ENCODE data around the gene SMIM35. TPM values are rescaled to one million over a fixed set of nuclear protein-coding genes. Genes with fewer than 3 reads are reported as not detected.
A peak's percentile ranks its signal among the peaks of the same experiment; 100 is the strongest.

Gene SMIM35
- total RNA-seq, 2 experiments from 2014 or later = not detected

DNA sequence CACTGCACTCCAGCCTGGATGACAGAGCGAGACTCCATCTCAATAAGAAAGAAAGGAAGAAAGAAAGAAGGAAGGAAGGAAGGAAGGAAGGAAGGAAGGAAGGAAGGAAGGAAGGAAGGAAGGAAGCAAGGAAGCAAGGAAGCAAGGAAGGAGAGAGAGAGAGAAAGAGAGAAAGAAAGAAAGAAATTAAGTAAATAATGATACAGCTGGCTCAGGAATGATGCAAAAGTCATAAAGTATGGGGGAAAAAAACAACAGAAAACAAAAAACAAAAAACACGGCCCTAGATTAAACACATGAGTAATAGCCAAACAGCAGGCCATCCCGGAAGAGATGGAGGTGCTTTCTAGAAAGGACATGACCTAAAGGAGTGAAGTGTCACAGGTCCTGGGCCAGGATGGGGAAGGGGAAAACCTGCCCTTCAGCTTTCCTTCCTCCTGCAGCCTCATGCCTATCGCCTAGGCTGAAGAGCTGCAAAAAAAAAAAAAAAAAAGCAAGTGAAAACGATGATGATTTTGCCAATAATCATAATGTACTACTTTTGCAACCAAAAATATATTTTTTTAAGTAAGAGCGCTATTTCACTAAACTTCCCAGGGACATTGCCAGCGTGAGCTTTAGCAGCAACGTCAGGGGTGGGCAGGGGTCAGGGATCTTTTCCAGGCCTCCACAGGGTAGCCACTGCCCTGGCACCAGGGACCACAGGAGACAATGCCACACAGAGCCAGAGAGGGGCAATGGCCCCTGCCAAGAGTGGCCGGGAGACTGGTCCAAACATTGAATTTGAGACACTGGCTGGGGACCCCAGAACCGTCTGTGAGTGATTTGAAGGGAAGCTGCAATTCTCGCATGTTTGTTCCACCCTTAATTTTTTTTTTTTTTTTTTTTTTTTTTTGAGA is 38.0 kb downstream of the SMIM35 start:
- Mint-ChIP-seq H3K27me3 (no peaks in the 10 kb centered on the region), H3K9me3 (no peaks in the 10 kb centered on the region), H3K36me3 (no peaks in the 10 kb centered on the region), H3K27ac (peak overlapping the region; percentile 26), H3K4me1 (peaks cover 77% of the 10 kb centered on the region), H3K4me3 (no peak overlapping the region)
- DNase-seq = no peak

DNA sequence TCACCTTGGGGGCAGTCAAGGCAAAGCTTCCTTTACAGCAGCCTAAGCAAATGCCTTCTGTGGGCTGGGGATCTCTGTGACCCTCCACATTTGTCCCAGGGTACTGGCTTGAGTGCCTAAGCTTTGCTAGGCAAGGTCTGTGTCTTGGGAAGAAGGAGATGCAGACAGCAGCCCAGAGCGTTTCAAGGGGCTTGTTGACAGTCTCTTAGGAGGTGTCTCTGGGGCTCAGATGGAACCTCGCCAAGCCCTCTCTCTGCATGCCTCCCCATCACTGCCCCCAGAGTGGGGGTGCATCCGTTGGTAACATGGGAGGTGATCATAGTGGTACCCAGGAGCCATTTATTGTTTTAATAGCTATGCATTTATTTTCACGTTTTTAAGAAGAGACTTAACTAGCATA is 39.0 kb downstream of the SMIM35 start:
- peaks cover 76% of the 10 kb centered on the region for H3K4me1 Mint-ChIP-seq
- H3K27me3 Mint-ChIP-seq = no peaks in the 10 kb centered on the region
- H3K4me3 Mint-ChIP-seq = no peak overlapping the region
- no peak for DNase-seq
- H3K9me3 Mint-ChIP-seq = no peaks in the 10 kb centered on the region
- no peak overlapping the region for H3K27ac Mint-ChIP-seq
- no peaks in the 10 kb centered on the region for H3K36me3 Mint-ChIP-seq

DNA sequence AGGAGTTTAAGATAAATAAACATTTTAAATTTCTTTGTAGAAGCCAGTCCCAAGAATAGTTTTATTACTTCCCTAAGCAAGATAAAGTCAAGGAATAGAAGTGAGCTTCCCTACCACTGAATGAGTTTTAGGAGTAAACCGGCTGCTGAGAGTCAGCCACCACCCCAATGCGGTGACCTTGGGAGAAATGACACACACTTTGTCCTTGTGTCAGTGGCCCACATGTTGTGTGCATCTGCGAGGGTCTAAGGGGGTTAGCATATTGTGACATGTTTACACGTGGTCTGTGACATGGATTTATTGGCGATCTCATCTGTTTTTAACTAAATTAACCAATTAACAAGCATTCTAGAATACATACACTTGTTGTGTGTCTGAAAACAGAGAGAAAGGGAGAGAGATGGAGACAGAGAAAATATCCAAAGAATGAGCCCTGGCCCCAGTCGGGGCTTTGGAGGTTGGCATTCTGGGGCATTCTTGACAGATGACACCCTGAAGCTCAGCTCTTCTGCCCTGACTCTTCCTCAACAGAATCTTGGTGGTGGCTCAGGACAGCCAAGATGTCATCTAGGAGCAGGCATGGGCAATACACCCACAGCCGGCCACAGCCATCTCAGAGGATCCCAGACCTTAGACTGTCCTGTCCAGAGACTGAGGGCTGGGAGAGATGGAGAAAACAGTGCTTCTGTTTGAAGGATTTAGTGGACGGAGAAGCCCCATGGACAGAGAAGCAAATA is 39.6 kb downstream of the SMIM35 start:
- no peaks in the 10 kb centered on the region for H3K9me3 Mint-ChIP-seq

DNA sequence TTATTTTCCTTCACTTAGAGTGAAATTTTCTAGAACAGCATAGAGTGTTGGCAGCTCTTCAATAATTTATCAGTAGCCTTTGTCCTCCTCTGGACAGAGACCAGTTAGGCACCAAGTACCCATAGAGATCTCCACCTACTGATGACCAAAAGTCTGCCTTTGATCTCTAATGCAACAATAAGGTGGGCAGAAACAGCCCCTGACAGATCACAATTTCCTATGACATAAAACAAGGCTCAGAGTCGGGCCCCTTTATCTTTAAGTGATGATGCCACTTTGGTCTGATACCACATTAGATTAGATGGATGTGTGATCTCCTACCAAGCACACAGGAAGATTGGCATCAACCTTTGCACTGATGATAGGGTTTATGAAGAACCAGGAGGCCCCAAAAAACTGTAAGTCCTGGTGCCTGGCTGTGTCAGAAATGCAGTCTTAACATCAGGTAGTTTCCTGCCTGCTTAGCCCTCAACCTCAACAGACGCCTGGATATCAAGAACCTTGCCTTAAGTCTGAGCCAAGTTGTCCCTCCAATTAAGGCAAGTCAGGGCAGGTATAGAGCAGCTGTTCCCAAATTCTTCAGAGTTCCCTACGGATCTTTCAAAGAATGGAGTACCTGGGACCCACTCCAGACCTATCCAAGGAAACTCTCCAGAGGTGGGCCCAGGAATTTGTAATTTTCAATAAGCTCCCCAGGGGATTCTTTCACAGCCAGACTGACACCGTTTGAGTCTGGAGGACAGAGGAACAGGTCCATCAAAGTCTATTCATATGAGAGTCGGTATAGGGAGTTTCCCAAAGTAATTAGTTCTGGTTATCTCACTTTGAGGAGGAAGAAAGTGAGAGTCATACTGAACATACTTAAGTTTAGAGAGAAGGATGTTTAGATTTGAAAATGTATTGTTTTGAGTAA is 40.5 kb downstream of the SMIM35 start:
- Mint-ChIP-seq H3K4me3 (peak overlapping the region; percentile 23), H3K27me3 (no peaks in the 10 kb centered on the region)
- peak; percentile 25 for DNase-seq

More for the DNA sequence above, 39.6 kb downstream of the SMIM35 start:
- no peaks in the 10 kb centered on the region for H3K27me3 Mint-ChIP-seq
- no peak for DNase-seq
- H3K36me3 Mint-ChIP-seq = no peaks in the 10 kb centered on the region
- H3K4me3 Mint-ChIP-seq = peak overlapping the region; percentile 33
- H3K27ac Mint-ChIP-seq = peak overlapping the region; percentile 92
- peaks cover 76% of the 10 kb centered on the region for H3K4me1 Mint-ChIP-seq

DNA sequence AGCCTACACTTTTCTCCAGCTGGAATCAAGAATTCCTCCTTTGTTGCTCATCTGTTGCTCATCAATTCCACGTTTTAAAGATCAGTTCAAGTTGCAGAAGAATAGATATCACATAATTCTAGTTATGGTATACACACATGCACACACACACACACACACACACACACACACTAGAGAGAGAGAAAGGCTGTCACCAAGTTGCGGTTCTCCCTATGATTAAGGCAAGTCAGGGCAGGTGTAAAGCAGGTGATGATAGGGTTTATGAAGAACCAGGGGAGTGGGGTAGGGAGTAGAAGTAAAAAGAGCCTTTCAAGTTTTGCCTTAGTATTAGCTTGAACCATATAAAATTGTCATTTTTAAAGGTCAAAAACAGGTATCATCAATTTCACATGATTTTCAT is 41.6 kb downstream of the SMIM35 start:
- Mint-ChIP-seq H3K9me3 (no peaks in the 10 kb centered on the region), H3K36me3 (no peaks in the 10 kb centered on the region), H3K27me3 (no peaks in the 10 kb centered on the region), H3K4me1 (peaks cover 62% of the 10 kb centered on the region), H3K27ac (peak overlapping the region; percentile 92), H3K4me3 (no peak overlapping the region)
- no peak for DNase-seq

More for the DNA sequence above, 40.5 kb downstream of the SMIM35 start:
- Mint-ChIP-seq H3K4me1 (peaks cover 72% of the 10 kb centered on the region), H3K36me3 (no peaks in the 10 kb centered on the region), H3K27ac (peak overlapping the region; percentile 92), H3K9me3 (no peaks in the 10 kb centered on the region)

DNA sequence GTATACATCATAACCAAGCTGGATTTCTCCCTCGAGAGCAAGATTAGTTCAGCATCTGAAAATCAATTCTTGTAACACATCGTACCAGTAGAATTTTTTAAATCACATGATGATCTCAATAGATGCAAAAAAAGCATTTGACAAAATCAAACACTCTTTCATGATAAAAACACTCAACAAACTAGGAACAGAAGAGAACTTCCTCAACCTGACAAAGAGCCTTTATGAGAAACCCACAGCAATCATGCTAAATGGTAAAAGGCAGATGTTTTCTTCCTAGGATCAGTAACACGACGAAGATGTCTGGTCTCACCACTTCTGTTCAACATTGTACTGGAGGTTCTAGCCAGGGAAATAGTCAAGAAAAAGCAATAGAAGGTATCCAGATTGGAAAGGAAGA is 44.0 kb downstream of the SMIM35 start:
- H3K27me3 Mint-ChIP-seq = no peaks in the 10 kb centered on the region
- no peaks in the 10 kb centered on the region for H3K36me3 Mint-ChIP-seq
- DNase-seq = no peak
- peak overlapping the region; percentile 65 for H3K27ac Mint-ChIP-seq
- H3K4me1 Mint-ChIP-seq = peaks cover 56% of the 10 kb centered on the region
- peaks cover 2% of the 10 kb centered on the region for H3K9me3 Mint-ChIP-seq
- no peak overlapping the region for H3K4me3 Mint-ChIP-seq

DNA sequence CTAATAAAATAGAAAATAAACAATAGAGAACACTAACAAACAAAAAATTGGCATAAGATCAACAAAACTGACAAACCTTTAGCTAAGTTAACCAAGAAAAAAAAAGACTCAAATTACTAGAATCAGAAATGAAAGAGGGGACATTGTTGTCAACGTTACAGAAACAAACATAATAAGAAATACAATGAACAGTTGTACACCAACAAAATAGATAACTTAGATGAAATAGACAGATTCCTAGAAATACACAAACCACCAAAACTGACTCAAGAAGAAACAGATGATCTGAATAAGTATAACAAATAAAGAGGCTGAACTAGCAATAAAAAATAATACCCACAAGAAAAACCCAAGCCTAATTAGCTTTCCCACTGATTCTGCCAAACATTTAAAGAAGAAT is 44.6 kb downstream of the SMIM35 start:
- Mint-ChIP-seq H3K27ac (peak overlapping the region; percentile 54), H3K4me1 (peaks cover 51% of the 10 kb centered on the region), H3K4me3 (no peak overlapping the region), H3K27me3 (no peaks in the 10 kb centered on the region), H3K36me3 (no peaks in the 10 kb centered on the region), H3K9me3 (peaks cover 2% of the 10 kb centered on the region)
- no peak for DNase-seq

DNA sequence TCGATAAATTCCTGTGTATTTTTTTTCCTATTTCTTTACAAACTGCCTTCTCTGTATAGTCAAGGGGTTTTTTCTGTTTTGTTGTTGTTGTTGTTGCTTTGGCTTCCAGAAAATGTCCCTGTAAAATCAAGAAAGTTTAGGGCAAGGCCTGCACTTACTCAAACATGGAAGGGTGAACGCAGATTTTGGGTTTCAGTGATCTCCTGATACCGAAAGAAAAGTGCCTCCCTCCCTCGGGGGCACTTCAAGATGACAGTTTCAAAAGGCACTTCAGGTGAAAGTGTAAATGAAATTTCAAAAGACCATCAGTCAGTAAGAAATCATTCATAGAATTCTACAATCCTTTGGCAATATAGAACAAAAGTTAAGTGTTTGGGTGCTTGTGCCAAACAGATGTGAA is 53.3 kb downstream of the SMIM35 start:
- no peaks in the 10 kb centered on the region for H3K36me3 Mint-ChIP-seq
- no peak for DNase-seq
- H3K4me3 Mint-ChIP-seq = no peak overlapping the region

DNA sequence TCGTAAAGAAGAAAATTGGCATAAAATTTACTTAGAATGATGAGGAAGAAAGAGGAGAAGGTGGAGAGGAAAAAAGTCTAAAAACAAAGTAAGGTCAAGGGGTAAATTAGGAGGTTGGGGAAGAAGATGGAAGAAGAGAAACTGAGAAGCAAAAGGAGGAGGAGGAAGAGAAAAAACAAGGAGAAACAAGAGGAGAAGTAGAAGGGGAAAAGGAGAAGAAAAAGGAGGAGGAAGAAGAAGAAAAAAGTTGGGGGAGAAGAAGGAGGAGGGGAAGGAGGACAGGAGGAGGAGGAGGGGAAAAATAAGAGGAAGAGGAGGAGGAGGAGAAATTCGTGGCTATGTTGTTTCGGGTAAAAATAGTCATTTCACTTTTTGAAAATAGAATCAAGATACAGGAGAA is 58.1 kb downstream of the SMIM35 start:
- DNase-seq = no peak
- H3K4me1 Mint-ChIP-seq = peaks cover 30% of the 10 kb centered on the region
- peaks cover 1% of the 10 kb centered on the region for H3K36me3 Mint-ChIP-seq
- no peaks in the 10 kb centered on the region for H3K27me3 Mint-ChIP-seq
- H3K9me3 Mint-ChIP-seq = no peaks in the 10 kb centered on the region
- no peak overlapping the region for H3K27ac Mint-ChIP-seq
- H3K4me3 Mint-ChIP-seq = no peak overlapping the region

More for the DNA sequence above, 53.3 kb downstream of the SMIM35 start:
- Mint-ChIP-seq H3K27ac (no peak overlapping the region), H3K27me3 (no peaks in the 10 kb centered on the region), H3K4me1 (peaks cover 24% of the 10 kb centered on the region), H3K9me3 (no peaks in the 10 kb centered on the region)

DNA sequence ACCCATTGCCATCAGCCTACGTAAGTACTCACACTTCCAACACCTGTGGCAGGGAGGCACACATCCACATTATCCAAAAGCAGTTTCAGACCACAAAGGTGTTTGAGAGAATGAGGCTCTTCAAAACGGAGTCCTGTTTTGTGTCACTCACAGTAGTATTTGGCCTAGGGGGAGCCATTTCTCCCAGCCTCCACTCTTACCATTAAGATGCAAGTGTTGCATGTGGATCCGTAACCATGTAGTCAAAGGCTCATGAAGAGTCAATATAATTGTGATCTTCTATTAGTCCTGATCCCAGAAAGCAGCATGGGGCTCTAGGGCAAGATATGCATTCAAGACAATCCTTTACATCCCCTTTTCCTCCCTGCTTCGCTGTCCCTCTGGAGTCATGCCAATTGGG is 59.1 kb downstream of the SMIM35 start:
- peaks cover 25% of the 10 kb centered on the region for H3K4me1 Mint-ChIP-seq
- no peaks in the 10 kb centered on the region for H3K27me3 Mint-ChIP-seq
- H3K27ac Mint-ChIP-seq = no peak overlapping the region
- H3K36me3 Mint-ChIP-seq = peaks cover 1% of the 10 kb centered on the region
- no peak overlapping the region for H3K4me3 Mint-ChIP-seq
- H3K9me3 Mint-ChIP-seq = no peaks in the 10 kb centered on the region
- DNase-seq = no peak

DNA sequence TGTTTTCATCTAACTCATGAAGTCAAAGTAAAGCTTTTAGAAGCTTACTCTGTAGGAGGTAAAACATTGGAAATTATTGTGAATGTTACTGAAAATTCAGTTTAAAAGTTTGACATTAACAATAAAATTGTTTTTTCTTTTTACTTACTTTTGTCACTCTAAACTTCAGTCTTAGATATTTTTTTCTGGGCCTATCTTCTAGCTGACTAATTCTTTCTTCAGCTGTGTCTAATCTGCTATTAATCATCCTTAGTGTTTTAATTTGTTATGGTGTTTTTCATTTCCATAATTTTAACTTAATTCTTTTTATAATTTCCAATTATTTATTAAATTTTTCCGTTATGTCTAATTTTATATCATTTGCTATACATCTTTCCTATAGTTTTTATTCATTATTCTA is 65.6 kb downstream of the SMIM35 start:
- no peak overlapping the region for H3K27ac Mint-ChIP-seq
- peaks cover 14% of the 10 kb centered on the region for H3K4me1 Mint-ChIP-seq
- H3K4me3 Mint-ChIP-seq = no peak overlapping the region
- no peaks in the 10 kb centered on the region for H3K27me3 Mint-ChIP-seq
- peaks cover 29% of the 10 kb centered on the region for H3K9me3 Mint-ChIP-seq
- peaks cover 18% of the 10 kb centered on the region for H3K36me3 Mint-ChIP-seq
- DNase-seq = no peak

DNA sequence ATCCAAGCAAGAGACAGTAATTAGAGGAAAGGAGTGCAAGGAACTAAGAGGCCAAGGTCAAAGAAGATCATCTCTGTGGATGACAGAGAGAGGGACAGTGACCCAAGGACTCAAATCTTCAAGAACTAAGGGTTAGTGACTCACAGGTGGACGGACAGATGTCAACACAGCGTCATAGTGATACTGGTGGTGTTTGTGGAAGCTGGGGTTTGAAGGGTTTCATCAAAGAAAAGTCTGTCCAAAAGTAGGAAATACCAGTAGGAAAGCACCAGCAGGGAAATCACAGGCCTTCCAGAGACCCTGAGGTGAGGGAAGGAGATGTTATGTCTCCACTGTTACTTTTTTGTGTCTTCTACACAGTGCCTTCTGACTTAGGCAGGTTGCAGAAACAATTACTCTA is 68.4 kb downstream of the SMIM35 start:
- Mint-ChIP-seq H3K4me3 (no peak overlapping the region), H3K27ac (no peak overlapping the region)

DNA sequence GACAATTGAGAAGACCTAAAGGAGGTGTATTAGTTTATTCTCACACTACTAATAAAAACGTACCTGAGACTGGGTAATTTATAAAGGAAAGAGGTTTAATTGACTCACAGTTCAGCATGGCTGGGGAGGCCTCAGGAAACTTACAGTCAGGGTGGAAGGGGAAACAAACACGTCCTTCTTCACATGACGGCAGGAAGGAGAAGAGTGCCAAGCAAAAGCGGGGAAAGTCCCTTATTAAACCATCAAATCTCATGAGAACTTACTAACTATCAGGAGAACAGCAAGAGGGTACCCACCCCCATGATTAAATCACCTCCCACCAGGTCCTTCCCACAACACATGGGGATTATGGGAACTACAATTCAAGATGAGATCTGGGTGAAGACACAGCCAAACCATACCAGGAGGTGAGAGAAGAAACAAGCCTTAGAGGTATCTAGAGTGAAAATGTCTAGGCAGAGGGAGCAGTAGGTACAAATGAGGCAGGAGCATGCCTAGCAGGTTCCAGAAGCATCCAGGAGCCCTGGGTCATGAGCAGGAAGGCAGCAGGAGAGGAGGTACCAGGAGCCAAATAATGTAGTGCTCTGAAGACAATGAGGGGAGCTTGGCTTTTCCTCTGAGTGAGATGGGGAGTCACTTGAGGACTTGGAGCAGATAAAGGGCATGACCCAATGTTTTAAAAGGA is 69.0 kb downstream of the SMIM35 start:
- Mint-ChIP-seq H3K36me3 (peaks cover 22% of the 10 kb centered on the region), H3K27me3 (no peaks in the 10 kb centered on the region), H3K4me3 (no peak overlapping the region), H3K4me1 (peaks cover 36% of the 10 kb centered on the region), H3K9me3 (peaks cover 36% of the 10 kb centered on the region), H3K27ac (no peak overlapping the region)
- no peak for DNase-seq

More for the DNA sequence above, 68.4 kb downstream of the SMIM35 start:
- Mint-ChIP-seq H3K9me3 (peaks cover 36% of the 10 kb centered on the region), H3K36me3 (peaks cover 22% of the 10 kb centered on the region), H3K27me3 (no peaks in the 10 kb centered on the region), H3K4me1 (peaks cover 31% of the 10 kb centered on the region)
- DNase-seq = no peak

DNA sequence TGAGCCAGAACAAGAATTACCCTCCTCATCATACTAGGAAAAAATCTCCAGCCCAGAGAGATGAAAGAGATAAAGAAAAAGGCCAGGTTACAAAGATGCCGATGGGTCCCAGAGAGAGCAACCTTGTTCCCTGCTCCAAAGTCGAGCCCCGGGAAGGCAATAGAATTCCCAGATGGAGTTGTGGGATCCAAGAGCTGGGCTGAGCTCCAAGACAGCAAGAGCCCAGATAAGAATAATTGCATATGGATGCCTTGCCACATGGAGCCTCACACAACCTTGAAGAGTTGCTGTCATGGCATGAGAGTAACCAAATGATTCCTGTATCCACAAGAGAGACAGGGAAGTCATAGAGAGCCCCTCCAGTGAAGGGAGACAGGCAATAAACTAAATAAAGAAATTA is 69.7 kb downstream of the SMIM35 start:
- Mint-ChIP-seq H3K4me3 (no peak overlapping the region), H3K36me3 (peaks cover 22% of the 10 kb centered on the region), H3K27ac (no peak overlapping the region), H3K9me3 (peaks cover 36% of the 10 kb centered on the region), H3K27me3 (no peaks in the 10 kb centered on the region), H3K4me1 (peaks cover 42% of the 10 kb centered on the region)
- DNase-seq = no peak
